ENCODE data around the gene ZNF831.

DNA sequence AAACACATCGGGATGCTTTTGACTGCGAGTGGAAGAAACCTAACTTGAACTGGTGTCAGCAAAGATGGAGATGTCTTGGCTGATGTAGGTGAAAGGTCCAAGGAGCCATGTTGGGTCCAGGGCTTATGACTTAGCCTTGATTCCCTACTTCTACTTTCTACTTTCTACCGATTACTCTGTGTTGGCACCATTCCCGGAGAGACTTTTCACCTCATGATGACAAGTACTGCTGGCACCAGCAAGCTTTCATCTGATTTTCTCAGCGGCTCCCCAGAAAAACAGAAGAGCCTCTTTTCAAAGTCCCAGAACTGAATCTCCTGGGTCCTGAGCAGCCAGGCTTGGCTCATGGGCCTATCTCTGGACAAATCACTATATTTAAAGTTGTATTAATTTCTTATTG lies 131.9 kb downstream of the ZNF831 start:
- no peak for TF ChIP-seq POLR2AphosphoS5 (IDR thresholded peaks at IDR 0.05; ENCODE audit: low read length)
- TF ChIP-seq, protein P1, sequence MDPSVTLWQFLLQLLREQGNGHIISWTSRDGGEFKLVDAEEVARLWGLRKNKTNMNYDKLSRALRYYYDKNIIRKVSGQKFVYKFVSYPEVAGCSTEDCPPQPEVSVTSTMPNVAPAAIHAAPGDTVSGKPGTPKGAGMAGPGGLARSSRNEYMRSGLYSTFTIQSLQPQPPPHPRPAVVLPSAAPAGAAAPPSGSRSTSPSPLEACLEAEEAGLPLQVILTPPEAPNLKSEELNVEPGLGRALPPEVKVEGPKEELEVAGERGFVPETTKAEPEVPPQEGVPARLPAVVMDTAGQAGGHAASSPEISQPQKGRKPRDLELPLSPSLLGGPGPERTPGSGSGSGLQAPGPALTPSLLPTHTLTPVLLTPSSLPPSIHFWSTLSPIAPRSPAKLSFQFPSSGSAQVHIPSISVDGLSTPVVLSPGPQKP (IDR thresholded peaks at IDR 0.05; ENCODE audit: low read depth, low read length), result no peak
- TF ChIP-seq, protein P2, sequence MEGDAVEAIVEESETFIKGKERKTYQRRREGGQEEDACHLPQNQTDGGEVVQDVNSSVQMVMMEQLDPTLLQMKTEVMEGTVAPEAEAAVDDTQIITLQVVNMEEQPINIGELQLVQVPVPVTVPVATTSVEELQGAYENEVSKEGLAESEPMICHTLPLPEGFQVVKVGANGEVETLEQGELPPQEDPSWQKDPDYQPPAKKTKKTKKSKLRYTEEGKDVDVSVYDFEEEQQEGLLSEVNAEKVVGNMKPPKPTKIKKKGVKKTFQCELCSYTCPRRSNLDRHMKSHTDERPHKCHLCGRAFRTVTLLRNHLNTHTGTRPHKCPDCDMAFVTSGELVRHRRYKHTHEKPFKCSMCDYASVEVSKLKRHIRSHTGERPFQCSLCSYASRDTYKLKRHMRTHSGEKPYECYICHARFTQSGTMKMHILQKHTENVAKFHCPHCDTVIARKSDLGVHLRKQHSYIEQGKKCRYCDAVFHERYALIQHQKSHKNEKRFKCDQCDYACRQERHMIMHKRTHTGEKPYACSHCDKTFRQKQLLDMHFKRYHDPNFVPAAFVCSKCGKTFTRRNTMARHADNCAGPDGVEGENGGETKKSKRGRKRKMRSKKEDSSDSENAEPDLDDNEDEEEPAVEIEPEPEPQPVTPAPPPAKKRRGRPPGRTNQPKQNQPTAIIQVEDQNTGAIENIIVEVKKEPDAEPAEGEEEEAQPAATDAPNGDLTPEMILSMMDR (IDR thresholded peaks at IDR 0.05 in 2 of 3, conservative IDR thresholded peaks at IDR 0.05 in 1 of 3; ENCODE audit: control insufficient read depth in 2 of 3, extremely low read depth in 1 of 3, insufficient read depth in 1 of 3, low read depth in 3 of 3, low read length in 3 of 3), result no peak

All from GM12878 (cell line).